ENCODE results near the gene FYB2.

GRCh38 chr1:56709269-56709880 lies 109.8 kb downstream of the FYB2 start:
- TF ChIP-seq, protein P1, sequence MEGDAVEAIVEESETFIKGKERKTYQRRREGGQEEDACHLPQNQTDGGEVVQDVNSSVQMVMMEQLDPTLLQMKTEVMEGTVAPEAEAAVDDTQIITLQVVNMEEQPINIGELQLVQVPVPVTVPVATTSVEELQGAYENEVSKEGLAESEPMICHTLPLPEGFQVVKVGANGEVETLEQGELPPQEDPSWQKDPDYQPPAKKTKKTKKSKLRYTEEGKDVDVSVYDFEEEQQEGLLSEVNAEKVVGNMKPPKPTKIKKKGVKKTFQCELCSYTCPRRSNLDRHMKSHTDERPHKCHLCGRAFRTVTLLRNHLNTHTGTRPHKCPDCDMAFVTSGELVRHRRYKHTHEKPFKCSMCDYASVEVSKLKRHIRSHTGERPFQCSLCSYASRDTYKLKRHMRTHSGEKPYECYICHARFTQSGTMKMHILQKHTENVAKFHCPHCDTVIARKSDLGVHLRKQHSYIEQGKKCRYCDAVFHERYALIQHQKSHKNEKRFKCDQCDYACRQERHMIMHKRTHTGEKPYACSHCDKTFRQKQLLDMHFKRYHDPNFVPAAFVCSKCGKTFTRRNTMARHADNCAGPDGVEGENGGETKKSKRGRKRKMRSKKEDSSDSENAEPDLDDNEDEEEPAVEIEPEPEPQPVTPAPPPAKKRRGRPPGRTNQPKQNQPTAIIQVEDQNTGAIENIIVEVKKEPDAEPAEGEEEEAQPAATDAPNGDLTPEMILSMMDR (IDR thresholded peaks at IDR 0.05) = peak; percentile 54 to 65 (median 61)
- no peak for TF ChIP-seq POLR2A (IDR thresholded peaks at IDR 0.05)
